ENCODE measurements around the gene VIT.

DNA sequence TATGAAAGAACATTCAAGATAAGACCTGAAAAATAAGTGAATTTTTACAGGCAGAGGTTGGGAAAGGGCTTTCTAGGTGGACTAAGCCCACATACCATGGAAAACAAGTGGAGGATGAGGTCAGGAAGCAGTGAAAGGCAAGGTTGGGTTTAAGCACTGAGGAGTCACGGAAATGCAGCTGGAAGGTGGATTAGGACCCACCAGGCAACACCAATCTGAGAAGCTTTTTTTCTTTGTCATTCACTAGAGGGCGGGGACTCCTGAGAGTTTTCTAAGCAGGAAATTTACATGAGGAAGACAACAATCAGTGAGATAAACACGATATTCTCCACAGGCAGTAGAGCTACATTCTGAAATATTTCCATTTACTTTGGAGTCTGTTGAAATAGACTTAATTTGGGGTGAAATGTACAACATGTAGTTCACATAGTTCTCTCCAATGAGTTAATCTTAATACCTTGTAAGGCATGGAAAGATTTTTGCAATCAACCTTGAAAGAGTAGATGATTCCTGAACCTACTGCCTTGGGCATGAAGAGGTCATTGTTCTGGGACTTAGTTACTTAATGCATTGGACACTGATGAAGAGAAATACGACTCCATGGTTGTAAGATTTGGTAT is 40.7 kb downstream of the VIT start:
- TF ChIP-seq, protein P1, sequence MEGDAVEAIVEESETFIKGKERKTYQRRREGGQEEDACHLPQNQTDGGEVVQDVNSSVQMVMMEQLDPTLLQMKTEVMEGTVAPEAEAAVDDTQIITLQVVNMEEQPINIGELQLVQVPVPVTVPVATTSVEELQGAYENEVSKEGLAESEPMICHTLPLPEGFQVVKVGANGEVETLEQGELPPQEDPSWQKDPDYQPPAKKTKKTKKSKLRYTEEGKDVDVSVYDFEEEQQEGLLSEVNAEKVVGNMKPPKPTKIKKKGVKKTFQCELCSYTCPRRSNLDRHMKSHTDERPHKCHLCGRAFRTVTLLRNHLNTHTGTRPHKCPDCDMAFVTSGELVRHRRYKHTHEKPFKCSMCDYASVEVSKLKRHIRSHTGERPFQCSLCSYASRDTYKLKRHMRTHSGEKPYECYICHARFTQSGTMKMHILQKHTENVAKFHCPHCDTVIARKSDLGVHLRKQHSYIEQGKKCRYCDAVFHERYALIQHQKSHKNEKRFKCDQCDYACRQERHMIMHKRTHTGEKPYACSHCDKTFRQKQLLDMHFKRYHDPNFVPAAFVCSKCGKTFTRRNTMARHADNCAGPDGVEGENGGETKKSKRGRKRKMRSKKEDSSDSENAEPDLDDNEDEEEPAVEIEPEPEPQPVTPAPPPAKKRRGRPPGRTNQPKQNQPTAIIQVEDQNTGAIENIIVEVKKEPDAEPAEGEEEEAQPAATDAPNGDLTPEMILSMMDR (IDR thresholded peaks at IDR 0.05), result no peak
- TF ChIP-seq POLR2A (IDR thresholded peaks at IDR 0.05), result no peak
